T-helper 1 cell treated with Interleukin-12 subunit alpha and Interleukin-12 subunit beta and Interleukin-4 antibody, amounts not matched to agents 30 μg/mL and 1 μg/mL, for 36 hours (primary cell): ENCODE measurements around the gene C1QTNF1.
"Not testable (repeated sequence)": the region's sequence is repeated elsewhere in the genome, so short reads cannot be mapped to it uniquely, and the experiment has no call there.

Experiments used
- H3K27ac Mint-ChIP-seq: one replicate; pipeline ENCODE4 v1.8.0; 2021; ENCODE audit warnings: mild to moderate bottlenecking, mixed read lengths
- H3K27me3 Mint-ChIP-seq: one replicate; pipeline ENCODE4 v1.8.0; 2021; ENCODE audit warnings: low read depth, mixed read lengths
- H3K36me3 Mint-ChIP-seq: one replicate; pipeline ENCODE4 v1.8.0; 2021; ENCODE audit warnings: low read depth, mixed read lengths
- H3K4me1 Mint-ChIP-seq: one replicate; pipeline ENCODE4 v1.8.0; 2021; ENCODE audit warnings: low read depth, mixed read lengths
- H3K4me3 Mint-ChIP-seq: one replicate; pipeline ENCODE4 v1.8.0; 2021; ENCODE audit warnings: mild to moderate bottlenecking, moderate library complexity, mixed read lengths
- H3K9me3 Mint-ChIP-seq: one replicate; pipeline ENCODE4 v1.8.0; 2021; ENCODE audit warnings: mixed read lengths

The C1QTNF1 gene

GRCh38 chr17:79020631-79021301 is 3.2 kb upstream of the C1QTNF1 start:
- no peaks in the 10 kb centered on the region for H3K36me3 Mint-ChIP-seq
- peaks cover 3% of the 10 kb centered on the region for H3K4me1 Mint-ChIP-seq
- H3K27ac Mint-ChIP-seq = no peak overlapping the region
- no peak overlapping the region for H3K4me3 Mint-ChIP-seq
- peaks cover under 1% of the 10 kb centered on the region for H3K9me3 Mint-ChIP-seq
- peaks cover 72% of the 10 kb centered on the region for H3K27me3 Mint-ChIP-seq

- not testable (repeated sequence) for H3K36me3 Mint-ChIP-seq, H3K4me3 Mint-ChIP-seq, H3K27ac Mint-ChIP-seq, H3K9me3 Mint-ChIP-seq, H3K4me1 Mint-ChIP-seq
- peaks cover 75% of the 10 kb centered on the region for H3K27me3 Mint-ChIP-seq
Measured at GRCh38 chr17:79021929-79022328, 2.0 kb upstream of the C1QTNF1 start.

- H3K27me3 Mint-ChIP-seq = peaks cover 77% of the 10 kb centered on the region
- H3K9me3 Mint-ChIP-seq = no peaks in the 10 kb centered on the region
- H3K4me3 Mint-ChIP-seq = no peak overlapping the region
- H3K27ac Mint-ChIP-seq = no peak overlapping the region
- H3K4me1 Mint-ChIP-seq = peaks cover 3% of the 10 kb centered on the region
- no peaks in the 10 kb centered on the region for H3K36me3 Mint-ChIP-seq
Measured at GRCh38 chr17:79022507-79022991, 1.4 kb upstream of the C1QTNF1 start.

- Mint-ChIP-seq H3K4me1 (peaks cover 3% of the 10 kb centered on the region), H3K36me3 (no peaks in the 10 kb centered on the region), H3K27me3 (peaks cover 84% of the 10 kb centered on the region), H3K27ac (no peak overlapping the region), H3K9me3 (no peaks in the 10 kb centered on the region), H3K4me3 (no peak overlapping the region)
Measured at GRCh38 chr17:79023180-79023705, 726 bp upstream of the C1QTNF1 start.

- H3K36me3 Mint-ChIP-seq = no peaks in the 10 kb centered on the region
- H3K4me1 Mint-ChIP-seq = peaks cover 3% of the 10 kb centered on the region
- H3K9me3 Mint-ChIP-seq = no peaks in the 10 kb centered on the region
- H3K4me3 Mint-ChIP-seq = peak overlapping the region; percentile 31
- H3K27me3 Mint-ChIP-seq = peaks cover 71% of the 10 kb centered on the region
- H3K27ac Mint-ChIP-seq = no peak overlapping the region
Measured at GRCh38 chr17:79024901-79025737, 1.1 kb downstream of the C1QTNF1 start.

- Mint-ChIP-seq H3K9me3 (no peaks in the 10 kb centered on the region), H3K4me1 (peaks cover 3% of the 10 kb centered on the region), H3K36me3 (no peaks in the 10 kb centered on the region), H3K27me3 (peaks cover 61% of the 10 kb centered on the region), H3K4me3 (no peak overlapping the region), H3K27ac (no peak overlapping the region)
Measured at GRCh38 chr17:79026376-79027273, 2.7 kb downstream of the C1QTNF1 start.

- Mint-ChIP-seq H3K27me3 (peaks cover 61% of the 10 kb centered on the region), H3K27ac (no peak overlapping the region)
Measured at GRCh38 chr17:79027274-79027924, 3.4 kb downstream of the C1QTNF1 start.

GRCh38 chr17:79027925-79028491 is 4.0 kb downstream of the C1QTNF1 start:
- Mint-ChIP-seq H3K9me3 (no peaks in the 10 kb centered on the region), H3K27ac (no peak overlapping the region), H3K36me3 (no peaks in the 10 kb centered on the region)

More at GRCh38 chr17:79027274-79027924, 3.4 kb downstream of the C1QTNF1 start:
- Mint-ChIP-seq H3K4me3 (no peak overlapping the region), H3K36me3 (no peaks in the 10 kb centered on the region), H3K9me3 (no peaks in the 10 kb centered on the region), H3K4me1 (peaks cover 3% of the 10 kb centered on the region)

GRCh38 chr17:79028496-79029326 is 4.7 kb downstream of the C1QTNF1 start:
- H3K36me3 Mint-ChIP-seq = no peaks in the 10 kb centered on the region
- H3K27me3 Mint-ChIP-seq = peaks cover 50% of the 10 kb centered on the region
- H3K27ac Mint-ChIP-seq = no peak overlapping the region
- H3K4me3 Mint-ChIP-seq = no peak overlapping the region
- peaks cover 3% of the 10 kb centered on the region for H3K4me1 Mint-ChIP-seq
- H3K9me3 Mint-ChIP-seq = no peaks in the 10 kb centered on the region

More at GRCh38 chr17:79027925-79028491, 4.0 kb downstream of the C1QTNF1 start:
- Mint-ChIP-seq H3K4me1 (peaks cover 3% of the 10 kb centered on the region), H3K4me3 (no peak overlapping the region), H3K27me3 (peaks cover 57% of the 10 kb centered on the region)

GRCh38 chr17:79029327-79030009 is 5.5 kb downstream of the C1QTNF1 start:
- Mint-ChIP-seq H3K27ac (no peak overlapping the region), H3K27me3 (peaks cover 43% of the 10 kb centered on the region), H3K36me3 (no peaks in the 10 kb centered on the region), H3K4me1 (no peaks in the 10 kb centered on the region), H3K9me3 (no peaks in the 10 kb centered on the region), H3K4me3 (no peak overlapping the region)

- H3K27me3 Mint-ChIP-seq = peaks cover 33% of the 10 kb centered on the region
- not testable (repeated sequence) for H3K4me1 Mint-ChIP-seq, H3K27ac Mint-ChIP-seq, H3K4me3 Mint-ChIP-seq, H3K9me3 Mint-ChIP-seq, H3K36me3 Mint-ChIP-seq
Measured at GRCh38 chr17:79030636-79031035, 6.7 kb downstream of the C1QTNF1 start.

GRCh38 chr17:79031996-79032875 is 8.3 kb downstream of the C1QTNF1 start:
- Mint-ChIP-seq H3K27ac (no peak overlapping the region), H3K27me3 (peaks cover 20% of the 10 kb centered on the region), H3K9me3 (no peaks in the 10 kb centered on the region), H3K4me1 (no peaks in the 10 kb centered on the region), H3K4me3 (no peak overlapping the region), H3K36me3 (no peaks in the 10 kb centered on the region)
